HG03103 (cell line): ENCODE data around the gene DOCK2.

Source experiments
- ATAC-seq: cut with Tn5 transposase; IDR thresholded peaks from one replicate; pipeline ENCODE4 v1.9.1; 2021; ENCODE audit warnings: low read depth; ENCODE audit not compliant: unreplicated experiment

Gene DOCK2

DNA sequence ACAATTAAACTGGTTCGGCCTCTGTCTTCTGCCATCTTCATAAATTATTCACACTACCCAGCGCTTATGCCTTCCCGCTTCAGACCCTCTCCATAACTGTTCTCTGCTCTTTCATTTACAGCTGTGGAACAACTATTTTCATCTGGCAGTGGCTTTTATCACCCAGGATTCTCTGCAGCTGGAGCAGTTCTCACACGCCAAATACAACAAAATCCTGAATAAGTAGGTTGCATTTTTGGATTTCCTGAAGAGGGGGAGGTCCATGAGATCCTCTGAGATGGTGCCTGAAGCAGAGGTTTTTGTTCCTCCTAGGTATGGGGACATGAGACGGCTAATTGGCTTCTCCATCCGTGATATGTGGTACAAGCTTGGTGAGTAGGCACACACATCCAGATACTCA is 371.3 kb downstream of the DOCK2 start:
- ATAC-seq = no peak

DNA sequence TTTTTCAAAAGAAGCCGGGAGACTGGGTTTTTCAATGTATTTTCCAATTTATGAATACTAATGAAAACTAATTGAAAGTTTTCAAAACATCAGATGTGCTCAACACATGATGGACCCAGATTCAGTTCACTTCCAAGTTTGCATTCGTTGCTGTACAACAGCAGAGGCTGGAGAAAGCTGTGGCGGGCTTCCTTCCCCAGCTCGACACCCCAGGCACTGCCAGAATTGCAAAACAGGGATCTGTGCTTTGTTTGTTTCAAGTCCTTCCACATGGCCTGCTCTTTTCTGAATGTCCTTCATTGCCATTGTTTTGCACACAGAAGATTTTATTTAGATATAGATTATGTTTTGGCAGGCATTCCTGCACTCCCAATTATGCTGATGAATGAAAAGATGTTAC is 373.5 kb downstream of the DOCK2 start:
- no peak for ATAC-seq

DNA sequence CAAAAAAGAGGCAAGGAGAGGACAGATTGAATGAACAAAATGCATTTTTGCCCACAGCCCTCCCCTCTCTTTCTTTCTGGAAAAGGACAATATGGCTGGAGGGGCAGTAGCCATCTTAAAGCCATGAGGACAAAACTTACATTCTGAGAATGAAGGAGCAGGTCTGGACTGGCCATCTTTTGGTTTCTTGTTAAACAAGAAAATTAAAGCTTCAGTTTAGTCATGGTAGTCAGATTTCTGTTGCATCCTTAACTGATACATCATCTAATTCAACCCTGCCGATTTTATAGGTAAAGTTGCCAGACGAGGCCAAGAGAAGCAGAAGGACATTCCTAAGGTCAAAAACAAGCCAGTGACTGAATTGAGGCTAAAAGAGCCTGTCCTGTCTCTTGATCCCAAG is 374.7 kb downstream of the DOCK2 start:
- no peak for ATAC-seq

DNA sequence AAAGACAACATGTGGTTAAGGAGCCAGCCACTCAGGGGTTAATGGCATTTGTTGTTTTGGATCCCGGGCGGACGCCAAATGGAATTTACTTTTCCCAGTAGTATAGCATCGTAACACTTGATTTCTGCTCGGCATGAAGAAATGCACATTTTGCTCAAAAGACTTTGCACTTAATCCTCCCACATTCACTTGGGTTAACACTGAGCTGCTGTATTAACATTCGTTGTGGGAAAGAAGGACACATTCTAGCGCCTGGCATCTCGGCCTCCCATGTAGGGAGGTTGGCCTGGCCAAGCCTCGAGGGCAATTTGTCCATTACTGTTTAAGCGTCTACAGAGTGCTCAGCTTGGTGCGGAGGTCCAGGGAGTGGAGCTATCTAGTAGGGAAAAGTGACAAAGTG is 375.5 kb downstream of the DOCK2 start:
- ATAC-seq = no peak

DNA sequence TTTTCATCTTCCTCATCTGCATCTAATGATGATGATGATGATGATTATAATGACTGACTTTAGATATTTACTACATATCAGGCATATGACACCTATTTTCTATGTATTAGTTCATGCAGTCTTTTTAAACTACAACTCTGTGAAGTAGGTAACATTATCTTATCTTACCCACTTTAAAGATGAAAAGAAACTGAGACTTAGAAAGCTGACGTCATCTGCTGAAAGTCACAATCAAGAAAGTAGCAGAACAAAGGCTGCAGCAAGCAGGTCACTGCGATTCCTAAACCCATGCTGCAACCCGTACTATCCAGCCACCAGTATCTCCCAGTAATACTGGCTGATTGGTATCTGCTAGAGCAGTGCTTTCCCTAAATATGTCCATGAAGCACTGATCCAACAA is 383.3 kb downstream of the DOCK2 start:
- no peak for ATAC-seq

DNA sequence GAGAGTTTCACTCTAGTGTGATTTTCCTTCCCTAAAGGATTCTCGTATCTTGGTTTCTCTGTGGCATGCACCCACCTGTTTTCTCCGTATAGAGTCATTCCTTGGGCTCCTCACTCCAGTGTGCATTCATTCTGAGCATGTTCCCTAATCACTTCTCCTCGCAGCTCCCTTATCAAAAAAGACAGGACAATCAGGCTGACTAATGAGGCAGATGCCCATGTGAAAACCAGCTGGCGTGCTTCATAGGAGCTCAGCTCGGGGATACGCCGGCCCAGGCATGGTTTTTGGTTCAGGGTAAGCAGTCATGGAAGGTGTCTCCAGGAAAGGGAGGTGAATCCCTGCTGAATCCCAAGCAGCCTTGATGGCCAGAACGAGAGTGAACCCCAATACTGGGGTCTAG is 384.4 kb downstream of the DOCK2 start:
- ATAC-seq = no peak

DNA sequence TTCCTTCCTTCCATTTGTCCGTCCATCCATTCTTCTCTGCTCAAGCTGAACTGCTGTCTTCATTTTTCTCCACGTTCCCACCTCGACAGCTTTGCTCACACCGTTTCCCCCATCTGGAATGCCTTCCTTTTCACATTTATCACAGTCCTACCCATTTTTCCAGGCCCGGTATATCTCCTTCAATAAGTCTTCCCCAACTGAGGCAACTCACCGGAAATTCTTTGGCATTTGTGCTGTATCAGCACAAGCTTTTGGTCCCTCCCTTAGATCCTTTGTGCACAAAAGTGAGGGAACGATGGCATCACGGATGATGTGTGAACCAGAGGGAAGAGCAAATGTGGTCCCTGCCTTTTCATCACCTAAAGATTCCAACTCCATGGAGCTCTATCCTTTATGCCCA is 388.8 kb downstream of the DOCK2 start:
- no peak for ATAC-seq

DNA sequence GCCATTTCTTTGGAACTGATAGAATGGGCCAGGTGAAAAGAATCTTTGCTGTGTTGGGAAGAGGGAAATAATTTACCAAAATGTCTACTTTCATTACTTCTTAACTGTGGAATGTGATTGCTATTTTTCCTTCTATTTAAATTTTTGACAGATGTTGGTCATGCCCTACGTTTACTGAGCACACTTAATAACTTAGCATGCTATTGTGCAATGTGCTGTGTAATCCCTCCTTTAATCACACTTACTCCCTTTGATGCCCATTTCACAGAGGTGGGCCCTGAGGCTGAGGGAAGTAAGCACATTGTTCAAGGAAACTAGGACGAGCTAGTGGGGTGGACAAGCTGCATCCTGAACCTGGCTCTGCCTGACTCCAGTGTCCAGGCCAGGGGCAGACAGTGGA is 391.0 kb downstream of the DOCK2 start:
- no peak for ATAC-seq

DNA sequence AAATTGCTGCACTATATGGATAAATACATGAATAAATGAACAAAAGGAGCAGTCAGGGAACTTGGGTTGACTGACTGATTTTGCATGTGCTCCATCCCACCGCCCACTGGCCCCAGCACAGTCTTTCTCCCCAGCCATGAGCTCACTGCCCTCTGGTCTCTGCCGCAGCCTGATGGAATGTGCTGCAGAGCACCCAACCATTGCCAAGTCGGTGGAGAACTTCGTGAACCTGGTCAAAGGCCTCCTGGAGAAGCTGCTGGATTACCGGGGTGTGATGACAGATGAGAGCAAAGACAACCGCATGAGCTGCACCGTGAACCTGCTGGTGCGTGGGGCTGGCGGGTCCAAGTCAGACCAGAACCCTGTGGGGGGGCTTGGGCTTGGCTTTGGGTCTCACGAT is 397.2 kb downstream of the DOCK2 start:
- ATAC-seq = no peak

DNA sequence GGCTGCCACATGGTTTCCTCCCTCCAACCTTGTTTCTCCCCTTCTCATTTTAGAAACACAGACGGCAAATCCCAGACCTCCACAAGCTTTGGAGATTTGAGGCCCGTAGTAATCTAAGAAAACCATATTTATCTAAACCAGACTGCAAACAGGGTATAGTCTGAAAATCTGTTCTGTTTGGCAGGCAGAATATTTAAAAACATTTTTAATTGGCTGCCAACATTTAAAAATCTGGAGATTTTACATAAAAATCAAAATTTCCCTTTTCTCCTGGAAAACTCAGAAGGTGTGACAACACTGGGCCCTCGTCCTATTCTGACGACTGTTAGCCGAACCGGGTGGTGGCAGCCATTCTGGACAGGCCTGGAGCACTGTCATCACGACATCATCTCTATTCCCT is 401.2 kb downstream of the DOCK2 start:
- no peak for ATAC-seq

DNA sequence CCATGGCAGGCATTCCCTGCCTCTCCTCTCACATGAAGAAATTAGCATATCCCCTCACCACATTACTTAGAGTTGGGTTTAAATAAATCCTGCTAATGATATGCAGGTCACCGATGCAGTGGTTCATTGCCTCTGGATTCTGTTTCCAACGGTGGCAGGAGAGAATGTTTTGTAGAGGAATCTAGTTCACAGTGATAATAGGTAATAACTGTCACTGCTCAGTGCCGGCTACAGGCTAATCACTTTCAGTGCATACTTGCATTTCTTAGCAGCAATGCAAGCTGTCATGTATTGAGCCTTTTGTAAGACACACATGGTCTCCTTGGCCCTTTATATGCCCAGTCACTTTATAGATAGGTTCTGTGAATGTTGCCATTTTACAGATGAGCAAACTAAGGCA is 402.8 kb downstream of the DOCK2 start:
- ATAC-seq = no peak

DNA sequence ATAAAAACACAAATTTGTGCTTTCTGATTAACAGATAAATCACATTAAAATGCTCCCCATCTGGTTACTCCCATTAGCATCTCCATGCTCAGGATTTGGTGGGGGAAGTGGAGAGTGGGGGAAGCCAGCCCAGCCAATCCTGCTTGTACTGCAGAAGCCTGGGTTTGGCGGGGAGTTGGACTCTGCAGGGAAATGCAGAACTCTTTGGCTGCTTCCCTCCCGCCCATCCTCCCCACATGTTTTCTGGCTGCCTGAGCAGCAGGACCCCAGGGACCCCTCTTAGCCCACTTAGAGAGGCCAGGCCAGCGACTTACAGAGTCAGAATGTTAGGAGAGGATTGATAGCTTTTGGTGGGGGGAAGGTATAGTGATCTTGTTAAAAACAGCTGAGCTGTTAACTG is 409.2 kb downstream of the DOCK2 start:
- no peak for ATAC-seq

DNA sequence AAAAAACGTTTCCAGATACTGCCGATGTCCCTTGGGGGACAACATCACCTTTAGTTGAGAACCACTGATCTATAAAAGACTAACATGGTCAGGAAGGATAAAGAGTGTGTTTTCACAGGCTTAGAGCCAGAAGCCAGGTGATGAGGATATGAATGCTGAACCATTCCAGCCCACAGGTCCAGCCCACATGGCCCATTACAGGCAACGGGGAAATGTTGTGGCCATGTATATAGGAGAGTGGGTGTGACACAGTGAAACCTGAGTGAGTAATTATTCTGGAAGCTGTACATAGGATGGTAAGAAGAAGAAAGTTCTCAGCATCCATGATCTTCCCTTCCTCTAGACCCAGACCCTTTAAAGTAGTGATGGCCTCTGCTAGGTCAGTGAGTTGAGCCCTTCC is 412.6 kb downstream of the DOCK2 start:
- ATAC-seq = no peak

DNA sequence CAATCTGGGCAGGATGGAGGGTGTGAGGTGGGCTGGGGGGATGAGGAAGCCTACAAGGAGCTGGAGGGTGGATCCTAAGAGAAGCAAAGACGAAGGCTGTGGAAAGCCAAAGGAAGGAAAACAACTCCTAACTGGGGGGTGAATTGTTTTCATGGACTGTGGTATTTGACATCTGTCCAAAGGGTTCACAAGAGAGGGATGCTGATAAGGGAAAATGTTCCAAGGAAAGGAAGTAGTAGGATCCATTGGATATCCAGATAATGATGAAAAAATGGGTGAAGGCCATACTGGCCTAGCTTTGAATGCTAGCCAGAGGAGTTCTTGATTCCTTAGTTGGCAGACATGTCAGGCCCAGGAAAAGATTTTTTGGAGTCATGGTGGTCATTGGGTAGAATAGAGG is 416.8 kb downstream of the DOCK2 start:
- ATAC-seq = no peak

DNA sequence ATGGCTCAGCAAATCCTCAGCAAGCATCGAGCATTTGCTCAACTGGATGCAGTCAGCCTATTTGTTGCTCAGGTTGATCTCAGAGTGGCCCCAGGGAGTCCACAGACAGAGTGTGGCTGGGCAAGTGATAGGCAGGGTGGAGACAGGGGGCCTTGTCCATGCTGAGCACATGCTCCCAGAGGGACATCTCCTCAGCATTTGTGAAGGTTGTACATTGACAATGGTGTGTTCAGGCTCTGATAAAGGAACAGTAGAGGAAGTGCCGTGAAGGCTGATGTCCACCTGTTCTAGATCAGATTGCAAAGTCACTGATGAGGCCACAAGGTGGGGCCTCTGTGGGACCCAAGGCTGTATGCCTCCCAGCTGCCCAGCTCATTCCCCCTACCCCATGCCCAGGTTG is 418.5 kb downstream of the DOCK2 start:
- ATAC-seq = no peak

DNA sequence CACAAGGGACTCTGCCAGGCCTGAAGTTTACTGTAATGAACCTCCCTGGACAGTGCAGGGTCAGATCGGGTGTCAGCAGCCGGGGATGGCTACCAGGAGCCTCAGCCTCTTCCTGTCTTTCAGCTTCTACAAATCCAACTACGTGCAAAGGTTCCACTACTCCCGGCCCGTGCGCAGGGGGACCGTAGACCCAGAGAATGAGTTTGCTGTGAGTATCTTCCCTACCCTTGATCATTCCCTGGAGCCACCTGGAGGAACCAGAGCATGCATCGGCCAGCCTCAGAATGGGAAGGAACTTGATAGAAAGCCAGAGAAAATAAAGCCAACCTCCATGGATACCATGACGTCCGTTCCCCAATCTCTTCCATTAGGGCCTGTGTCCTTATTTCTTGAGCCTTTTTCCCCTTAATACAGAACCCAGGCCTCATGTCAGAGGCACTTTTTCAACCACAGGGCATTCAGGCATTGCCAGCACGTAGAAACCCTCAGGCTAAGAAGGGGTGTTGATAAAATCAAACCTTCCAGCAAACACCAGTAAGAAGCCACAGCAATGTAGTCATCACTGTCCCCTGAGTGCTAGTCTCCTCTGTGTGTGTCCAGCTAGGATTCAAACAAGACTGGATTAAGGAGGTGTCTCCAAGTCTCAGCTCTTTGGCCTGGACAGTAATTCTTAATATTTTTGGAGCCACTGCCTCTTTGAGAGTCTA is 419.6 kb downstream of the DOCK2 start:
- no peak for ATAC-seq

DNA sequence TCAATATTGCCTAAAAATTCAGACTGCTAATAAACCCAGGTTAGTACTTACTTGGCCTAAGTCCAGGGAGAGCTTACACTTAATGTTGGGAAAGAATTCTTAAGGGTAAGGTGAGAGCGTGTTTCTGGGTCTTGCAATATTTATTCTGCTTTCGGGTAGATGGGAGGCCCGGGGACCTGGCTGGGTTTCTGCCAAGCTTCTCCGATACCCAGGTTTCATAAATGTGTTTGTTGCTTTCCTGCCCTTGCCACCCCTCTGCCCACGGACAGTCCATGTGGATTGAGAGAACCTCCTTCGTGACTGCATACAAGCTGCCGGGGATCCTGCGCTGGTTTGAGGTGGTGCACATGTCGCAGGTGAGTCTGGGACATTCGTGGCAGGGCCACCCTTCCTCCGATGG is 420.2 kb downstream of the DOCK2 start:
- ATAC-seq = no peak

DNA sequence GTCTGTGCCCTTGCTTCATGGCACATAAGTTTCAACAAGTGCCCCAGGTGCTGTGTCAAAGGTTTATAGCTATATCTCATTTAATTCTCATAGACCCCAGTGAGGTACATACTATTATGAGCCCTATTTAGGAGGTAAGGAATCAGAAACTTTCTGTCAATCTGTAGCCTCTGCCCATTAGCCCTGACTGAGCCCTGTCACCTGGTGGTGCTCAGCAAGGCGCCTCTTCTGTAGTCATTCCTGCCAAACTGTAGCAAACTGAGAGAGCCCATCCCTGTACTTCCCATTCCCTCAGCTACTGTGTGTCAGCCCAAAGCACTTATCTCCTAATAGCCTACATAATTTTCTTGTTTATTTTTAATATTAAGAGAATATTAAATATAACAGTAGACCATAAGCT is 422.1 kb downstream of the DOCK2 start:
- ATAC-seq = no peak

DNA sequence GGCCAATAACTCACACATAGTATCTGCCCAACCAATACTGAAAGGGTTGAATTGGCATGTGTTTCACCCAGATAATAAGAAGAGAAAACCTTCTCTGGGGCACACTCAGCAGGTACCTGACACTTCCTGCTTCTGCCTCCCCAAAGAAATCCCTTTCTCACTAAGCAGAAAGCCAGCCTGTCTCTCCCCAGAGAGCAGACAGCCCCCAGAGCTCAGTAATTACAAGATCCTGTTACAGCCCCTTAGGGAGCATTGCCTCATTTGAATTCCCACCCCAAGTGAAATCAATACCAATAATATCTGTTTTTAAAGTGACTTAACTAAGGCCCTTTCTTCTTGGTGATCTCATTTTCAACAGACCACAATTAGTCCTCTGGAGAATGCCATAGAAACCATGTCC is 430.1 kb downstream of the DOCK2 start:
- ATAC-seq = no peak

DNA sequence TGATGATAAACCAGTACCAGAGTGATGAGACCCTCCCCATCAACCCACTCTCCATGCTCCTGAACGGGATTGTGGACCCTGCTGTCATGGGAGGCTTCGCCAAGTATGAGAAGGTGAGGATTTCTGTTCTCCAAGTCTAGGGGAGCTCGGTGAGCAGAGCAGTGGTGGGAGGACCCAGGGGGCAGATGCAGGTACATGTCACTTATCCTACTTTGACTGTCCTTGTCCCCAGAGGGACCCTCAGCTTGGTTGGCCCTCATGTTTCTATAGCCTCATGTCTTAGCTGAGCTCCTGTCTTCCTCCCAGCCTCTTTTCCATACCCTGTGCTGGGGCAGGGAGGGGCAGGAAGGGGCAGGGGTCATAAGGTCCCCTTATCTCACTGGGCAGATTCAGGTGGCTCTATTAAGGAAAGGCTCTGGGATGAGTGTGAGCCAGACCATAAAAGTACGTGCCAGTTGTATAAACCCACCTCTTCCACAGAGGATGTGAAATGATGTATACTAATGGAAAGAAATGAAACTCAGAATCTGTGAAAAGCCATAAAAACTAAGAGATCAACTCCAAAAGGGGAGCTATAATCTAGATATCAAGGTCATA is 430.6 kb downstream of the DOCK2 start:
- ATAC-seq = no peak

DNA sequence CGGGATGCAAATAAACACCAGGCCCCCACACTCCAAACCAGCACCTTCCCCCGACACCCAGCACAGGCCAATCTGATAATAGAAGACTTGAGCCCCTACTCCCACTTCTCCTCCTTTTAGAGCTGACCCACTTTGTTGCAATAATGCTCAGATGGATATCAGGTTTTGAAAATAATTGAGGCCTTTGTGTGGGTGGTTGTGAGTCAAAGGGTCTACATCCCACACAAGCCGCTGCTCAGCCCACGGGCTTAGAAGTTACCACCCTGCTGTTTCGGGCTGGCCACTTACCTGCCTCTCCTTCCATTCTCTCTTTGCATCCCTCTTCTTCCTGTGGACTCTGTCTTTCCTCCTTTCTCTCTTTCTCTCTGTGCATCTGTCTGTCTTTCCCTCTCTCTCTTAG is 432.4 kb downstream of the DOCK2 start:
- ATAC-seq = no peak

DNA sequence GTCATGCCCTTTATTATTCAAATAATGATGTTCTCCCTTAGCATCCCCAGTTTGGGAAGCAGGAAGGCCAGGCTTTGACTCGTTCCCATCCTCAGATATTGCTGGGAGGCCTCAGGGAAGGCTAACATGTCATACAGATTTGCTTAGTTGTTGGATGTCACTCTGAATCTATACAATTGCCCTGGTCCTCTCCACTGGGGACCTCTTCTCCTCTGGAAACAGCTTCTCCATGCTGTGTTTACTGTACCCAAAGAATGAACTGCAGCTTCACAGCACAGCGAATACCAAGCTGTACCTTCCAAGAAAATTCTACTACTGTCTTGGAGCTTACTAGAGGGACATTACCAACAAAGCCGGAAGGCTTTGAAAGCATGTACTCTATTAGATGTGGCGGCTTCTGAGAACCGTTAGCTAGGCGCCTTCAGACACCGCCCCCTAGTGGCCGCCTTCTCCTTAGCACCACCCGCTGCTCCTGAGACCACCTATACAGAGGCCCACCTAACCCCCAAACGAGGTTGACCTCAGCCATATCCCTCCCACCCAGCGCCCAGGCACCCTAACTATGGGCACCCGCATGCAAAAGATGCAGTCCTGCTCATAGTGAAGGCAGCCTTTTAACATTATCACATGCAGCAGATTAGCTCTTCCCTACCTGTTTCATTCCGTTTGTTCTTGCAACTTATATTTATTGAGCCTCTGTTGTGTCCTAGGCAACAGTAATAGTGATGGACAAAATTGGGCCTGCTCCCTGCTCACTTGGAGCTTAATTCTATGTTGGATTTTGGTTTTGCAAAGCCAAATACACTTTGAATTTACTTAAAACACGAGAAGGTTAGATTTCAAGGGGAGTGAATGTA is 433.7 kb downstream of the DOCK2 start:
- no peak for ATAC-seq
